Right atrium auricular region (tissue), 2 donors: Measurements from ENCODE around the gene DMC1. TPM values are rescaled to one million over a fixed set of nuclear protein-coding genes. Genes with fewer than 3 reads are reported as not detected.
A peak's percentile ranks its signal among the peaks of the same experiment; 100 is the strongest.

Source experiments
- DNase-seq: peaks from one replicate; pipeline ENCODE4 v3.0.0-alpha.2; 2019; ENCODE audit warnings: low spot score
- H3K27ac ChIP-seq, 2 donors: fragments of 200-600 bp; sonication (generic); 1 replicate in 1 of 2; 2 replicates in 1 of 2; pipeline ENCODE4 v1.5.1; 2016 to 2019
- H3K27me3 ChIP-seq, 2 donors: fragments of 200-600 bp; sonication (generic); one replicate each; pipeline versions ENCODE4 v1.5.1 to v1.6.0; 2017 to 2019
- H3K36me3 ChIP-seq: fragments of 200-600 bp; sonication (generic); one replicate; pipeline ENCODE4 v1.5.1; 2016
- H3K4me1 ChIP-seq, 2 donors: fragments of 200-600 bp; sonication (generic); one replicate each; pipeline versions ENCODE4 v1.5.1 to v1.6.0; 2017 to 2019
- H3K4me3 ChIP-seq, 2 donors: fragments of 200-600 bp; sonication (generic); 1 replicate in 1 of 2; 2 replicates in 1 of 2; pipeline ENCODE4 v1.5.1; 2017 to 2019; ENCODE audit warnings: mild to moderate bottlenecking in 1 of 2, moderate library complexity in 1 of 2
- H3K9me3 ChIP-seq, 2 donors: fragments of 200-600 bp; sonication (generic); one replicate each; pipeline ENCODE4 v1.5.1; 2019
- CTCF ChIP-seq, 2 donors: fragments of 200-600 bp; sonication (generic); IDR thresholded peaks; one replicate each; pipeline ENCODE4 v1.5.1; 2019; ENCODE audit warnings: antibody characterized with exemption in 2 of 2
- total RNA-seq, 2 donors: library from RNA; depleted of rRNA; stranded (reverse); fragments of >200 nt; gene quantifications; one replicate each; pipeline ENCODE4 v1.1.0, GENCODE V29; 2016

The DMC1 gene
- total RNA-seq, 2 donors from 2014 or later, result 0.82 to 16.3 TPM

- Histone ChIP-seq H3K36me3 (peaks cover 48% of the 10 kb centered on the region), H3K9me3 (no peaks in the 10 kb centered on the region), H3K27me3 (no peaks in the 10 kb centered on the region), H3K4me1 (peaks cover 0 to 39% of the 10 kb centered on the region in 2 donors), H3K4me3 (no peak overlapping the region), H3K27ac (peak overlapping the region in 1 of 2 donors; percentile 100)
- DNase-seq, result no peak
- TF ChIP-seq CTCF (IDR thresholded peaks at IDR 0.05), result no peak
Observed at GRCh38 chr22:38501797-38502672, 67.9 kb downstream of the DMC1 start.

GRCh38 chr22:38497869-38498268 lies 72.1 kb downstream of the DMC1 start:
- DNase-seq, result no peak
- Histone ChIP-seq H3K36me3 (peaks cover 89% of the 10 kb centered on the region), H3K4me1 (peaks cover 2 to 22% of the 10 kb centered on the region in 2 donors), H3K4me3 (no peak overlapping the region), H3K9me3 (no peaks in the 10 kb centered on the region), H3K27ac (no peak overlapping the region), H3K27me3 (no peaks in the 10 kb centered on the region)
- TF ChIP-seq CTCF (IDR thresholded peaks at IDR 0.05), result no peak

- no peak for TF ChIP-seq CTCF (IDR thresholded peaks at IDR 0.05)
- peaks cover 100% of the 10 kb centered on the region for H3K36me3 ChIP-seq
- H3K4me1 ChIP-seq, result peaks cover 2 to 20% of the 10 kb centered on the region in 2 donors
Observed at GRCh38 chr22:38494939-38495338, 75.0 kb downstream of the DMC1 start.

GRCh38 chr22:38494498-38494897 lies 75.5 kb downstream of the DMC1 start:
- Histone ChIP-seq H3K36me3 (peaks cover 100% of the 10 kb centered on the region), H3K9me3 (no peaks in the 10 kb centered on the region), H3K27me3 (no peaks in the 10 kb centered on the region), H3K27ac (no peak overlapping the region), H3K4me3 (no peak overlapping the region), H3K4me1 (peaks cover 2 to 20% of the 10 kb centered on the region in 2 donors)
- TF ChIP-seq CTCF (IDR thresholded peaks at IDR 0.05), result no peak
- DNase-seq, result no peak

More at GRCh38 chr22:38494939-38495338, 75.0 kb downstream of the DMC1 start:
- H3K27me3 ChIP-seq, result no peaks in the 10 kb centered on the region
- no peak overlapping the region for H3K4me3 ChIP-seq
- no peak for DNase-seq
- no peaks in the 10 kb centered on the region for H3K9me3 ChIP-seq
- no peak overlapping the region for H3K27ac ChIP-seq

GRCh38 chr22:38491707-38492348 lies 78.2 kb downstream of the DMC1 start:
- no peaks in the 10 kb centered on the region for H3K9me3 ChIP-seq
- no peak for DNase-seq
- TF ChIP-seq CTCF (IDR thresholded peaks at IDR 0.05), result no peak
- peaks cover 2 to 20% of the 10 kb centered on the region in 2 donors for H3K4me1 ChIP-seq
- peak overlapping the region in 1 of 2 donors; percentile 63 for H3K27ac ChIP-seq
- peaks cover 99% of the 10 kb centered on the region for H3K36me3 ChIP-seq
- no peak overlapping the region for H3K4me3 ChIP-seq
- H3K27me3 ChIP-seq, result no peaks in the 10 kb centered on the region
